B cell (primary cell): ENCODE results near the gene FAM124A.

ENCODE experiments used
- EZH2 ChIP-seq: IDR thresholded peaks from 2 replicates; pipeline ENCODE4 v1.6.1; 2012; ENCODE audit warnings: borderline replicate concordance, low read depth, mild to moderate bottlenecking, moderate library complexity, low read length; ENCODE audit not compliant: insufficient read depth, poor library complexity, severe bottlenecking
- TF ChIP-seq, protein P1 (sequence below): fragments of 200-600 bp; IDR thresholded peaks from one replicate; pipeline ENCODE4 v1.8.0; 2022; ENCODE audit warnings: antibody characterized with exemption, mild to moderate bottlenecking

DNA sequence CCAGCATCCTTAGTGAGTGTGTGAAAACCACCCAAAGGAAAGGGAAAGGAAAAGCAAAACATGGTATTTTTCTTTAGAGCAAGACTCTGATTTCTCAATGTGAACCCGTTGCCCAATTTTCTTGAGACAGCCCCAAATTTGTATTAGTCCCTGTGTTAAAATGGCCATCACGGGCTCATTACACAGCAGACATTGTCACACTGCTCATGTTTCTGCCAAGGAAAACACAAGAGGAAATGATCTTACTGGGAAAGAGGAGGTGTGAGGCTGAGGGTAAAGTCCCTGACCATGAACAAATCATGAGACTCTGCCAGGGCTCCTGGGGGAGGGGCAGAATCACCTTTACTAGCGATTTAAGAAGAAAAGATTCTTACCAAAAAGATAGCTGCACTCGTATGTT, 54.4 kb downstream of the FAM124A start:
- TF ChIP-seq, protein P1, sequence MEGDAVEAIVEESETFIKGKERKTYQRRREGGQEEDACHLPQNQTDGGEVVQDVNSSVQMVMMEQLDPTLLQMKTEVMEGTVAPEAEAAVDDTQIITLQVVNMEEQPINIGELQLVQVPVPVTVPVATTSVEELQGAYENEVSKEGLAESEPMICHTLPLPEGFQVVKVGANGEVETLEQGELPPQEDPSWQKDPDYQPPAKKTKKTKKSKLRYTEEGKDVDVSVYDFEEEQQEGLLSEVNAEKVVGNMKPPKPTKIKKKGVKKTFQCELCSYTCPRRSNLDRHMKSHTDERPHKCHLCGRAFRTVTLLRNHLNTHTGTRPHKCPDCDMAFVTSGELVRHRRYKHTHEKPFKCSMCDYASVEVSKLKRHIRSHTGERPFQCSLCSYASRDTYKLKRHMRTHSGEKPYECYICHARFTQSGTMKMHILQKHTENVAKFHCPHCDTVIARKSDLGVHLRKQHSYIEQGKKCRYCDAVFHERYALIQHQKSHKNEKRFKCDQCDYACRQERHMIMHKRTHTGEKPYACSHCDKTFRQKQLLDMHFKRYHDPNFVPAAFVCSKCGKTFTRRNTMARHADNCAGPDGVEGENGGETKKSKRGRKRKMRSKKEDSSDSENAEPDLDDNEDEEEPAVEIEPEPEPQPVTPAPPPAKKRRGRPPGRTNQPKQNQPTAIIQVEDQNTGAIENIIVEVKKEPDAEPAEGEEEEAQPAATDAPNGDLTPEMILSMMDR, result no peak
- no peak for TF ChIP-seq EZH2
